PC-9 (cell line): Measurements from ENCODE around the gene ARHGEF7. TPM values are rescaled to one million over a fixed set of nuclear protein-coding genes. Genes with fewer than 3 reads are reported as not detected.

Experiments
- BruUV-seq: library from RNA; stranded (reverse); fragments of 400-500 nt; replicated peaks from 2 replicates; lab custom pipeline; 2021; lab: Mats Ljungman, UMichigan
- CTCF ChIA-PET: fragments of 300-600 bp; sonication (Branson Sonifier 250); formaldehyde crosslinking; loops from one replicate; lab custom pipeline; 2022; ENCODE audit warnings: antibody characterized with exemption; lab: Charles Lee
- POLR2A ChIA-PET: fragments of 300-600 bp; sonication (Branson Sonifier 250); formaldehyde crosslinking; loops from one replicate; lab custom pipeline; 2022; ENCODE audit warnings: antibody characterized with exemption; ENCODE audit not compliant: unreplicated experiment; lab: Charles Lee
- DNase-seq, 2 experiments: peaks; one replicate each; pipeline versions ENCODE4 v3.0.0 to v3.0.0-alpha.2; 2015 to 2022; ENCODE audit warnings: mixed read lengths in 1 of 2
- H2AFZ ChIP-seq: fragments of 200-600 bp; sonication (generic); 2 replicates; pipeline ENCODE4 v1.8.1; 2017; ENCODE audit warnings: antibody characterized with exemption
- H3F3A ChIP-seq: fragments of 200-600 bp; sonication (generic); 2 replicates; pipeline ENCODE4 v1.8.1; 2017; ENCODE audit warnings: antibody characterized with exemption, mild to moderate bottlenecking, low read depth; ENCODE audit not compliant: insufficient read depth
- H3K27ac ChIP-seq: fragments of 200-600 bp; sonication (generic); 2 replicates; pipeline ENCODE4 v1.6.1; 2016; ENCODE audit warnings: mixed run types
- H3K27me3 ChIP-seq: fragments of 200-600 bp; sonication (generic); 2 replicates; pipeline ENCODE4 v1.6.1; 2016; ENCODE audit warnings: low read depth, mixed run types; ENCODE audit not compliant: insufficient read depth
- H3K36me3 ChIP-seq: fragments of 200-600 bp; sonication (generic); 2 replicates; pipeline ENCODE4 v1.6.1; 2016; ENCODE audit warnings: low read depth, mixed run types
- H3K4me1 ChIP-seq: fragments of 200-600 bp; sonication (generic); replicated peaks from 2 replicates; pipeline ENCODE4 v1.6.1; 2016; ENCODE audit warnings: mixed run types; ENCODE audit not compliant: insufficient read depth
- H3K4me2 ChIP-seq: fragments of 200-600 bp; sonication (generic); 2 replicates; pipeline ENCODE4 v1.6.1; 2017; ENCODE audit warnings: mixed run types
- H3K4me3 ChIP-seq: fragments of 200-600 bp; sonication (generic); 2 replicates; pipeline ENCODE4 v1.6.1; 2016; ENCODE audit warnings: mixed run types
- H3K79me2 ChIP-seq: fragments of 200-600 bp; sonication (generic); 2 replicates; pipeline ENCODE4 v1.6.1; 2017; ENCODE audit warnings: low read depth, mixed run types
- H3K9me2 ChIP-seq: fragments of 200-600 bp; sonication (generic); 2 replicates; pipeline ENCODE4 v1.8.1; 2017; ENCODE audit warnings: mild to moderate bottlenecking; ENCODE audit not compliant: insufficient read depth
- H3K9me3 ChIP-seq: fragments of 200-600 bp; sonication (generic); 2 replicates; pipeline ENCODE4 v1.8.1; 2016; ENCODE audit warnings: low read depth; ENCODE audit not compliant: insufficient read depth
- H4K20me1 ChIP-seq: fragments of 200-600 bp; sonication (generic); 2 replicates; pipeline ENCODE4 v1.8.1; 2017; ENCODE audit not compliant: insufficient read depth
- CTCF ChIP-seq: fragments of 200-600 bp; sonication (generic); conservative IDR thresholded peaks from 2 replicates; pipeline ENCODE4 v1.6.1; 2017; ENCODE audit warnings: mixed run types, antibody characterized with exemption, mild to moderate bottlenecking, moderate library complexity
- EZH2 ChIP-seq: fragments of 200-600 bp; sonication (generic); IDR thresholded peaks from 2 replicates; pipeline ENCODE4 v1.8.0; 2017; ENCODE audit warnings: antibody characterized with exemption, low read depth
- intact Hi-C: fragments of 100-400 bp; cut with micrococcal nuclease; formaldehyde crosslinking; loops from one replicate; pipeline ENCODE4 v1.10.0; 2022; ENCODE audit not compliant: unreplicated experiment
- total RNA-seq: library from RNA; stranded (reverse); gene quantifications from 2 replicates; pipeline ENCODE4 v1.2.3, GENCODE V29; 2021

ARHGEF7 gene
- total RNA-seq, 1 experiment from 2014 or later, result 37.0 TPM

- no peak overlapping the region for H3K27ac ChIP-seq
- H4K20me1 ChIP-seq, result no peaks in the 10 kb centered on the region
- TF ChIP-seq CTCF (no peak), EZH2 (no peak)
- H3K79me2 ChIP-seq, result no peaks in the 10 kb centered on the region
- H3K4me1 ChIP-seq, result no peaks in the 10 kb centered on the region
- H3K4me3 ChIP-seq, result no peak overlapping the region
- H2AFZ ChIP-seq, result no peak overlapping the region
- no peaks in the 10 kb centered on the region for H3F3A ChIP-seq
- H3K4me2 ChIP-seq, result no peak overlapping the region
- H3K9me2 ChIP-seq, result no peaks in the 10 kb centered on the region
- no peak for DNase-seq
- BruUV-seq, result no TSS peak
- no peaks in the 10 kb centered on the region for H3K36me3 ChIP-seq
- H3K9me3 ChIP-seq, result no peaks in the 10 kb centered on the region
- intact Hi-C loops, result no loop called here
- ChIA-PET CTCF (no interaction called here), POLR2A (no interaction called here)
- peaks cover 84% of the 10 kb centered on the region for H3K27me3 ChIP-seq
Measured at GRCh38 chr13:111119966-111120365, 4.9 kb downstream of the ARHGEF7 start.

- Histone ChIP-seq H2AFZ (no peak overlapping the region), H4K20me1 (no peaks in the 10 kb centered on the region), H3K27ac (no peak overlapping the region), H3K4me1 (no peaks in the 10 kb centered on the region), H3K4me3 (no peak overlapping the region), H3K4me2 (no peak overlapping the region), H3K9me2 (no peaks in the 10 kb centered on the region), H3K9me3 (no peaks in the 10 kb centered on the region), H3K27me3 (peaks cover 88% of the 10 kb centered on the region), H3K79me2 (no peaks in the 10 kb centered on the region), H3K36me3 (no peaks in the 10 kb centered on the region), H3F3A (no peaks in the 10 kb centered on the region)
- ChIA-PET CTCF (no interaction called here), POLR2A (no interaction called here)
- intact Hi-C loops, result no loop called here
- TF ChIP-seq CTCF (no peak), EZH2 (no peak)
- BruUV-seq, result no TSS peak
- no peak for DNase-seq
Measured at GRCh38 chr13:111120422-111120821, 5.3 kb downstream of the ARHGEF7 start.

- no peak for TF ChIP-seq EZH2
- no peak for TF ChIP-seq CTCF
- Histone ChIP-seq H3K36me3 (no peaks in the 10 kb centered on the region), H3K79me2 (no peaks in the 10 kb centered on the region), H2AFZ (no peak overlapping the region), H3F3A (no peaks in the 10 kb centered on the region), H3K9me3 (no peaks in the 10 kb centered on the region), H3K4me3 (no peak overlapping the region), H3K9me2 (no peaks in the 10 kb centered on the region), H3K4me2 (no peak overlapping the region), H4K20me1 (no peaks in the 10 kb centered on the region), H3K4me1 (no peaks in the 10 kb centered on the region), H3K27ac (no peak overlapping the region), H3K27me3 (peaks cover 93% of the 10 kb centered on the region)
- CTCF ChIA-PET, result no interaction called here
- intact Hi-C loops, result no loop called here
- no TSS peak for BruUV-seq
- no peak for DNase-seq
- POLR2A ChIA-PET, result no interaction called here
Measured at GRCh38 chr13:111120913-111121312, 5.8 kb downstream of the ARHGEF7 start.
